ENCODE results near the gene STK17B. TPM values are rescaled to one million over a fixed set of nuclear protein-coding genes. Genes with fewer than 3 reads are reported as not detected.

STK17B gene
- 5.8 to 8.3 TPM (median 7.1 TPM) in 5 replicates for total RNA-seq (2022; extraction: Qiagen RNA extraction; ENCODE audit: low read depth)

DNA sequence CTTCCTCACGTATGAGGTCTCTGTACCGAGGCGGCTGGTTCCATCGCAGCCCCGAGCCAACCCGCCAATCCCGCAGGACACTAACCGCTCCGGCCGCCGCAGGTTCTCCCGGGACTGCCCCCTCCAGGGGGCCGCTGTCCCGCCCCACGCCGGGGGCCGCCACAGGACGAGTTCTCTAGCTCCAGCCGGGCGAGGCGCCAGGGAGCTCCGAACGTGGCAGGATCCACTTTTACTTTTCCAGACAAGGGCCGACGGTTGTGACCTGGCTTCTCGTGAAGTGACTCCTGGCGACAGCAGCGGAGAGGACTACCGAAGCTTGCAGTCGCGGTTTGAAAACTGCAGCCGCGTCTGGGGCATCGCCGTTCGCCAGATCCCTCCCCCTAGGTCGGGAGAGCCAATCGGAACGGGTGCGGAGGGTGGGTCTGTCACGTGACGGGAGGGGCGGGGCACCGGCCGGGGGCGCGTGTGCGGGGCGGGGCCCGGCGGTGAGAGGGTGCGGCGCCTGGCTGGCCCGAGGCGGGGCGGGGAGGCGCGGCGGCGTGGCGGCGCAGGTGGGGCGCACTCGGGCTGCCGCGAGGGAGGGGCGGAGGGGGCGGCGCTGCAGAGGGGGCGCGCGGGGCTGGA is at the start of gene STK17B:
Gene STK17B (minus strand): TSS at position 331 of the 624 bp plus-strand sequence. CDS start 8,195 bp downstream, outside the sequence.

Other genes with a start within 250 kb of the STK17B start
- gene DNAH7, start 102.7 kb downstream of the STK17B start, total RNA-seq (2022; extraction: Qiagen RNA extraction; ENCODE audit: low read depth): 0.54 to 1.8 TPM (median 1.4 TPM) in 5 replicates

Data from A549 treated with GW870086 at 1 μM for 4 hours (cell line).